ENCODE results near the gene CALHM4. TPM values are rescaled to one million over a fixed set of nuclear protein-coding genes. Genes with fewer than 3 reads are reported as not detected.

Gene CALHM4
- total RNA-seq, 1 experiment from 2014 or later, result not detected

DNA sequence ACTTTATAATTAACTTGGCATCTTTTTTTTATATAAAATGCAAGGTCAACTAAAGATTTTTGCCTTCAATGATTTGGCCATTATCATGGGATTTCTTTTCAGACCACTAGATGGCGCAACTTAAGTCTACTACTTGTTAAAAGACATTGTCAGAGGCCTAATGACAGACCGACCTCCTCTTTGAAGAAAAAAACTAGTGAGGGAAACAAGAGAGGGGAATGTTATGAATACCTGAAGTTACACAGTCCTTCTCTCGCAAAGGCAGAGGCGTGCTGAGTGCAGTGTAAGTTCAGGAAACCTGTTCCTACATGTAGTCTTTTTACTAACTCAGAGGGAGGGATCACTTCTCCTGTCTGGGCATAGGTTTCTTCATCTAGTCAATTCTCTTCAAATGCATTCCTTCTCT lies 17.3 kb upstream of the CALHM4 start:
- DNase-seq (ENCODE audit: low read depth), result peak; percentile 54

DNA sequence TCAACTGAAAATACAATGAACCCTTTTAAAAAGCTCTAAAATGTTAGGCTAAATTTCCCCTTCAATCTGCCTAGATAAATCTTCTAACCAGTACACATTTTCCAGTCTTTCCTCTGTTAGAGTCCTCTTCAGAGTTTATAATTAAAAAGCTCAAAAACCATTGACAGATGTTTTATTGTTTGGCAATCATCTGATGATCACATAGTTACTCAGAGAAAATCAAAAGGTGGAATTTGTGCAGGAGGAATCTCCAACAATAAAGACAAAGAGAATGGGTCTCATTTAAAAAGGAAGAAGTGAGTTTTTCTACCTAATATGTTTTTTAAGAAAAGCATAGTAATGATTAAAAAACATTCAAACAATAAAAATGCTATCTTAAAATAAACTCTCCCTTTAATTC lies 11.1 kb upstream of the CALHM4 start:
- no peak for DNase-seq (ENCODE audit: low read depth)

DNA sequence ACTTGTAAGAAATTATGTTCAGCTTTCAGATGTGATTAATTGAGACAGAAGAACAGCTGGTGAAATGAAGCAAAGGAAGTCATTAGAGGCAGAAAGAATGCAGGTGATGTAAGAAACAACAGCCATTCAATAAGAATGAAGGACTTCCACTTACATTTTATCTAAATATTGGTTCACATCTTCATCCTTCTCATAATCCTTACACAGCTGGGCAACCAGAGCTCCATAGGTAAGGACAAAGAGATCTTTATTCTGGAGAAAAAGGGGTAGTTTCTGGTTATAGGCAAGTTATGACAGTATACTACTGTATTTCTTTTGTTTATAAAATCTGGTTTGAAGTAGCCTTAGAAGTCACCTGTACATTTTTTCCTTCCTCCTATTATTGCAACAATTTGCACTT lies 10.4 kb upstream of the CALHM4 start:
- no peak for DNase-seq (ENCODE audit: low read depth)

DNA sequence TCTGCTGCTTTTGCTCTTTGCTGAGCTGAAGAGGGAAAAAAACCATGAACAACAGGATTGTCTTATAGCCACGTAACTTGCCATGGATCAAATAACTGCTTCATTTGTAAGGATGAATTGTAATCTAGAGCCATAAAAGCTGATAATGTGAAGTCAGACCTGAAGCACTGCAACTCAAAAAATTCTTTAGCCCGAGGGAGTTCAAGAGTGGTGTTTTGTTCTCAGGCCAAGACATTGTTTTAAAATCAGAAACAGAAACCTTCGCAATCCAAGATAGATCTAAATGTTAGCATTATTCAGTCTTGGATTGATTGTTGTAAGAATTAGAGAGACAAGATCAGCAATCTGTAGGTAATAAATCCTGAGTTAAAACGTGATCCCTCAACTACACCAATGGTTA lies 7.9 kb upstream of the CALHM4 start, which contains the start of gene TRAPPC3L:
TSS of gene TRAPPC3L (minus strand) at position 34 of the 400 bp plus-strand sequence. CDS start 170 bp downstream, outside the sequence.
- DNase-seq (ENCODE audit: low read depth), result no peak

DNA sequence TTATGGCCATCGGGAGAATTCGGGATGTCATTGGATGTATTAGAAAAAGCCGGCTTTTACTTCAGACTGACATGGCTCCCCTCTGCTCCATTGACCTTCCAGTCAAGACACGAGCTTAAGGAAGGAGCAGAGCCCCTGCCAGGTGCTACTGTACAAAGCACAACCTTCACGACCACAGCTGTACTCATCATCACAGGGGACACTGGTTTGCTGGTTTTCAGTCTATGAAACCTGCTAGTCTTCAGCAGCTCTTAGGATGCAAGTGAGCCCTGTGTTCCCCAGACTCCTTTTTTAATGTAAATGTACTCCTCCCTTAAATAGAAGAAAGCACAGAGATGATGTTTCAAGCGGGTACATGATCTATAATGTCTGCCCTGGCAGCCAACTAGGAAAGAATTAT lies 6.2 kb upstream of the CALHM4 start:
- DNase-seq (ENCODE audit: low read depth), result no peak

DNA sequence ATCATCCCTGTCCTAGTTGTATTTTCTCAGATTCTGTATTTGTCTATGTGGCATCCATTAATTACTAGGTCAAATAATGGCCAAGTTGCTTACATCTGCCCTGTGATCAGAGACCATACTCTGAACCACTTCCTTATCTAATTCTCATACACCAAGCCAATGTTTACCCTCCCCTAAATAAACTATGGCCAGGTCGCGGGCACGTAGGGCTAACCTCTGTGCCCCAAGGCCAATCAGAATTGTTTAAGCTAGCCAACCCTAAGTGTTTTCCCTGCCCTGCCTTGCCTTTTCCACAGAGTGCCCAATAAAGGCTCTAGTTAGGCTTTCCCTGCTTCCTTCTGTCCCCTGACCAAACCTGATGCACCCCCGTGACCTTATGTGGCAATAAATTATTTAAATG lies 2.8 kb upstream of the CALHM4 start:
- DNase-seq (ENCODE audit: low read depth), result no peak

DNA sequence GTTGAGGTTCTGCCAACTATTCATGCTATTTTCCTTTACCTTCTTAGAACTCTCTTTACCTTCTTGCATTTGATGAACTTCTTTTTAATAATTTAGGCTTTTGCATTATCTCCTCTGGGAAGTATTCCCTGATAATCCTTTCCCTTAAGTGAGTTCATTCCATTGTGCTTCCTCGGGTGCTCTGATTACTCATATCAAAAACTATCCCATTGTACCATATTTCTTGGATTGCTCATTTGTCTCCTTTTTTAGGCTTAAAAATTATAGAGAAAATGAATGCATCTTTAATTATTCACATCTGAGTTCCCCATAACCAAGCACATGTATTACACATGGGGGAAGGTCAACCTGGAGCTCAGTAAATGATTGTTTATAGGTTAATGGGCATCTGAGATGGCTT lies 2.5 kb downstream of the CALHM4 start:
- DNase-seq (ENCODE audit: low read depth), result peak; percentile 72

DNA sequence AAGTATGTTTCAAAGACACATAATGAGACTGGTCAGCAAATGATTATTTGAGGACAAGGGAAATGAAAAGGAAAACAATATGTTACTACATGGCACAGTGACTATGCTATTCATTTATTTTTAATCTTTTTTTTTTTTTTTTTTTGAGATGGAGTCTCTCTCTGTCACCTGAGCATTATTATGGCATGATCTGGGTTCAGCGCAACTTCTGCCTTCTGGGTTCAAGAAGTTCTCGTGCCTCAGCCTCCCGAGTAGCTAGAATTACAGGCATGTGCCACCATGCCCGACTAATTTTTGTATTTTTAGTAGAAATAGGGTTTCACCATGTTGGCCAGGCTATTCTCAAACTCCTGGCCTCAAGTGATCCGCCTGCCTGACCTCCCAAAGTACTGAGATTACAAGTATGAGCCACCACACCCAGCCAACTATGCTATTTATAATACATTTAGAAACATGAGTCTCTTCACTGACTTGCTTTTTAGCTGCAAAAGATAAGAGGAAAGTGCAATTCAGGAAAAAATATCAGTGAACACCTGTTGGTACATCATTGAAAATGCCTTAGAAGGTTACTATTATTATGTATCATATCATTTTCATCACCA lies 3.4 kb downstream of the CALHM4 start:
- DNase-seq (ENCODE audit: low read depth), result no peak

DNA sequence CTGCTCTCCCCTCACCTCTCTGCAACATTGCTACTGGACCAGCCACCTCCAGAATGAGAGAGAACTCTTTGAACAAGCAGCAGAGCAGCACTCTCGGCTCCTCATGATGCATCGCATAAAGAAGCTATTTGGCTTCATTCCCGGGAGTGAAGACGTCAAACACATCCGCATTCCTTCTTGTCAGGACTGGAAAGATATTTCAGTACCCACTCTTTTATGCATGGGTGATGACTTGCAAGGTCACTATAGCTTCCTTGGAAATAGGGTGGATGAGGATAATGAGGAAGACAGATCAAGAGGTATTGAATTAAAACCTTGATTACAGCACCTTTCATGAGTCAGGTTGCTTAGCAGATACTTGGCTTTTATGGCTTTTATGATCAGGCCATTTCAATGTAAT lies 4.3 kb downstream of the CALHM4 start:
- peak; percentile 92 for DNase-seq (ENCODE audit: low read depth)

DNA sequence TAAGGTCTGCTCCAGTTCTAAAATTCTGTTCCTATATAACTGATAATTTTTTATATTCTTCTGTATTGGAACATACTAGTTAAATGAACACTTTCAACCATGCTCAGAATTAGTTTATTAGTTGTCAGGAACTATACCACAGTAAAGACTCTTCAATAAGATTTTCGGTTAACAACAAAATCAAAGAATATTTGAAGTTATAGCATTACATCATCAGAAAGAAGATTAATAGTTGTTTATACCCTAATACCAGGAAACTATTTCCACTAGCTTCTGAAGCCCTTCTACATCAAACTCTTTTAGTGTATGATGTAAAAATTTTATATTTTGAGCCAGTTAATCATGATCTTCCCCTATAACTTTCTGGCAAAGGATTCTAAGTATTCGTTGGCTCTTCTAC lies 6.6 kb downstream of the CALHM4 start:
- DNase-seq (ENCODE audit: low read depth), result no peak

DNA sequence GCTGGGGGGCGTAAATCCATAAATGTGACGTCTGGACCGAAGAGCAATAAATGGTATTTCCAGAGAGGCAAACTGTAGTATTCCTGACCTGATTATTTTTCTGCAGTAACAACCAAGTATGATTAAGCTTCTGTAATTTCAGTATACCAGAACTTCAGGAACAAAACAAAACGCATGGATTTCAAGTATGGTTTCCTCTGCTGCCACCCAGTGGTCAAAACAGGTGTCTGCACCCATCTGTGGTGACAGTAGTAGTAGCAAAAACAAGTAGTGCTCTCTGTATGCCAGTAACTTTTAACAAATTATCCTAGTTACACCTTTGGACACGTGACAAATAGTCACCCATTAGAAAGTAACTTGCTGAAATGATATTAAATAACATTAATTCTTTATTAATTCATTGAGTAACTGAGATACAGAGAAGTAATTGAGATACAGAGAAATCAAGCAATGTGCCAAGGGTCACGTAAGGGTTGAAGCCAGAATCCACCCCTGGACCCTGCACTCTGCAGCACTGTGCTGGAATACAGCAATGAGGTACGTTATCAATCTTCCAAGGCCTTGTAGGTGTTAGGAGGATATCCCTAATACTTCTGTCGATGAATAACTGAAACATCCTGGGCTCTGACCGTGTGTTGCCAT lies 7.9 kb downstream of the CALHM4 start:
- peak; percentile 71 for DNase-seq (ENCODE audit: low read depth)

DNA sequence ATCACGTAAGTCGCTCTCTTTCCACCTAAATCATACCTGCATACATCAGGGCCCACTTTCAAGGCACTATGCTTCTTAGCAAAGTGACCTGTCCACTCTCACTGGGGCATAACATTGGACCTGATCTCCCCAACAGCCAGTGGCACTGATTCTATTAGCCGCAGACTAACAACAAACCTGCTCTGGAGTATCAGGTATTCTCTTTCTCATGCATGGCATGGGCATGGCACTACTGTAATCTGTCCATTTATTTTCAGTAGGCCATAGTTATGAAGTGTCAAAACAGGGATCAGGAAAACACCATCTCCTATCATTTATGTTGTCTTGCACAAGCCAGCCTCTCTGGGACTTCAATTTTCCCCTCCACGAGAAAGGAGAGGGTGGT lies 8.5 kb downstream of the CALHM4 start:
- DNase-seq (ENCODE audit: low read depth), result no peak

DNA sequence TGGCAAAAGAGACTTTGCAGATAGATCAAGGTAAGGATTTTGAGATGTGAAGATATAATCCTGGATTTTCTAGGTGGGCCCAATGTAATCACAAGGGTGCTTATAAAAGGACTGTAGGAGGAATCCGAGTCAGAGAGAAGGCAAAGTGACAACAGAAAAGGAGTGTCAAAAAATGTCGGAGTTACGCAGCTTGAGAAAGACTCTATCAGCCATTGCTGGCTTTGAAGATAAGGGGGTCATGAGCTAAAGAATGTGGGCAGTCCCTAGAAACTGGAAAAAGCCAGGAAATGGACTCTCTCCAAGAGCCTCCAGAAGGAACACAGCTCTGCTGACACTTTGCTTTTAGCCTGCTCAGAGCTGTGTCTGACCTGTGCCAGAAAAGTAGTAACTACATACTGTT lies 9.1 kb downstream of the CALHM4 start:
- no peak for DNase-seq (ENCODE audit: low read depth)

DNA sequence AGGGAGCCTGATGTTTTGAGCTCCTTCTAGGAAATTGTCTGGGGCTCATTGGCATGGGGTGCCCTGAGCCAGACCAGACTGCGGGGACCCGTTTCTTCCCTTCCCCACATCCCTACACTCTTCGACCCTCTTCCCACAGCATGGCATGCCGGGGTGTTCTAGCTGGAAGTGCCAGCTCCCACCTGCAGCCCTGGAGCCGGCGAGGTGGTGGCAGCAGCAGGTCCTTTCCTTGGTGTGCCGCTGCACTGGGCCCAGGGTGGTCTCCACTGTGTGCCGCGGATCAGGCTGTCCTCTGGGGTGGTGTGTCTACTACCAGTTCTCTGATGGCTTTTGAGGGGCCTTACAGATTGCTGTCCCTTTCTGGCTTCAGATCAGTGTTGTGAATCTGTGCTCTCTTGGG lies 10.3 kb downstream of the CALHM4 start:
- no peak for DNase-seq (ENCODE audit: low read depth)

DNA sequence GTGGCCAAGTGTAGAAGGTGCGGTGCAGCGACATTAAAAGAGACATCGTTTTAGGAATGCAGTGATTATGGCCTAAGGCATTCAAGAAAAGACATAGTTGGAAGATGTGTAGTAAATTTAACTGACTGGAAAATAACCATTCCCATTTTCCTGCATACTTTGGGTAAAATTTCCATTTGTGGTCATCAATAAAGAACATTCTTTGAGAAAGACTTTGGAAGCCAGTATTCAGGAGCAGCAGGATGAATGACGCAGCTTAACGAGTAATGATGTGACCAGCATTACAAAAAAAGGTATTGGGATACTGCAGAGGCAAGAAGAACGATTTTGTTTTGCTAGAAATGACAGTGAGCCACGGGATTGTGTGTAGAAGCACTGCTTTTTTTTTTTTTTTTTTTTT lies 10.8 kb downstream of the CALHM4 start:
- no peak for DNase-seq (ENCODE audit: low read depth)

DNA sequence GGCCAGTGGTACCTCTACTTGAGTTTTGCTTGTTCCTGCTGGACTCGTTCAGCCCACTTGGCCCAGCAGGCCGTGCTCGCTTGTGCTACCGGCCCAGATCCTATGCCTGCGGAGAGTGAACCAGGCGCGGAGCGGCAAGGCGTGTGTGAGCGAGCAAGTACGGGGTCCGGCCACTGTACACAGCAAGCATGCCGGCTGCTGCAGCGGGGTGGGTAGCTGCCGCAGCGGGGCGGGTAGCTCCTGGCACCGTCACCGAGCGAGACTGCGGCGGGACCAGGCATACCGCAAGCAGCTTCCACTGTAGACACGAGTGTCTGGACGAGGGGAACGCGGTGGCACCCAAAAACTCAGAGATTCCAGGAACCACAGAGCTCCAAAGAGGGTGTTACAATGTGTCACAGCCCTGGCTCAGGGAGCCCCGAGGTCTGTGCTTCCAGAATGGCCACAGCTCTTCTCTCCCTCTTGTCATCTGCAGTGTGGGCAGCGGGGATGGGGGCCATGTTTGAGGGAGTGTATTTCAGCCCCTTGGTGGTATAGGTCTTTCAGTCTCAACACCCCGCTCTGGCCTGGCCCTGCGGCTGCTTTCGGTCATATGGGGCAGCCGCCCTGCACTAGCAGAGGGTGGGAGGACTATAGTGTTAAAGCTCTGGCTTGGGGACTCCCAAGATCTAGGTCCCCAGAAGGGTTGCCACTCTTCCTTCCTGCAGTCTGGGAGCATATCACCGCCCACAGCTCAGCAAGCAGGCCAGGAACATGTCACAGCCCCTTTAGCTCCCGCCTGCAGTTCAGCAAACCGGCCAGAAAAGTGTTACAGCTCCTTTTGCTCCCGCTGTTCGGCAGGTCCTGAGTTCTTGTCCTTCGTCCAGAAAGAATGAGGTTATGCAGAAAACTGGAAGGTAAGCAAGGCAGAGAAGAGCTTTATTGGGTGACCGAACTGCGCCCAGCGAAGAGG lies 11.6 kb downstream of the CALHM4 start:
- DNase-seq (ENCODE audit: low read depth), result no peak

DNA sequence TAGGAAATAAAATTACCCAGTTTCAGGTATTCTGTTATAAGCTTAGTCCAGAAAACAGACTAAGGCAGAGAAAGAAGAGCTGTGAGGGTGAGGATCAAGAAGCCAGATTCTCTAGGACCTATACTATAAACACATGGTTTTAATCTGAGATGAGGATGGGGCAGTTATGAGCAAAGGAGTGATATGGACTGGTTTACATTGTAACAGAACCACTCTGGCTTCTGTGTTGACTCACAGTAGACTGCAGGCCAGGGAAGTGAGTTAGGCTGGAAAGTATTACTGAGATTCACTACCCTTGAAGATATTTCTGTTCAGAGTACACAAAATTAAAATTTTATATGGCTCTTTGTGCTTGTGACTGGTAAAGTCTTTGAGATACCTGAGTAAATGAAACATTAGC lies 14.6 kb downstream of the CALHM4 start:
- DNase-seq (ENCODE audit: low read depth), result no peak

DNA sequence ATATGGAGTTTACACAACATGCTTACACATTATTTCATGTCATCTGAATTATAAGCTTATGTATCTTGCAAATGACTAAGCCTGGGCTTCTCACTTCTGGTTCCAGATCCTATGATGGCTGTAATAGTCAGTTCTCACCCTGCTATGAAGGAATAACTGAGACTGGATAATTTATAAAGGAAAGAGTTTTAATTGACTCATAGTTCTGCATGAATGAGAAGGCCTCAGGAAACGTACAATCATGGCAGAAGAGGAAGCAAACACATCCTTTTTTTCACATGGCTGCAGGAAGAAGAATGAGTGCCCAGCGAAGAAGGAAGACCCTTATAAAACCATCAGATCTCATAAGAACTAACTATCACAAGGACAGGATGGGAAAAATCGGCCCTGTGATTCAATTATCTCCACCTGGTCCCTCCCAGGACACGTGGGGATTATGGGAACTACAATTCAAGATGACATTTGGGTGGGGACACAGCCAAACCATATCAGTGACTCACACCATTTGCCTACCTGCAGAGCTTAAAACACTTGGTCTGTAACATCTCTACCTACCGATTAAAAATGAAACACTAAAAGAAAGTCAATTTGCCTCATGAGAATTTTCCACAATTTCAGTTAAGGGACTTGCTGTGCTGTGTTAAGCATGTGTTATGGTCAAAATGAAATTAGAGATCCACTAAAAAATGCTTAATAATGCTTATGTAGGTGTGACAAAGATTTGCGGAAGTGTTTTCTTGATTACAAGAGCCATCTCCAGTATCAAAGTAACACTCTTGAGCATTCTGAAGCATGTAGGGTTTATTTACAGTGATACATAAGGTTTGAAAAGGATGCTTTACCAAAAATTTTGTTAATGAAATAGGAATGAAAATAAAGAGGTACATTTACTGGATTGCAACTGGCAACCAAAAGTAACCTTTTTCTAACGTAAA lies 15.5 kb downstream of the CALHM4 start:
- no peak for DNase-seq (ENCODE audit: low read depth)

DNA sequence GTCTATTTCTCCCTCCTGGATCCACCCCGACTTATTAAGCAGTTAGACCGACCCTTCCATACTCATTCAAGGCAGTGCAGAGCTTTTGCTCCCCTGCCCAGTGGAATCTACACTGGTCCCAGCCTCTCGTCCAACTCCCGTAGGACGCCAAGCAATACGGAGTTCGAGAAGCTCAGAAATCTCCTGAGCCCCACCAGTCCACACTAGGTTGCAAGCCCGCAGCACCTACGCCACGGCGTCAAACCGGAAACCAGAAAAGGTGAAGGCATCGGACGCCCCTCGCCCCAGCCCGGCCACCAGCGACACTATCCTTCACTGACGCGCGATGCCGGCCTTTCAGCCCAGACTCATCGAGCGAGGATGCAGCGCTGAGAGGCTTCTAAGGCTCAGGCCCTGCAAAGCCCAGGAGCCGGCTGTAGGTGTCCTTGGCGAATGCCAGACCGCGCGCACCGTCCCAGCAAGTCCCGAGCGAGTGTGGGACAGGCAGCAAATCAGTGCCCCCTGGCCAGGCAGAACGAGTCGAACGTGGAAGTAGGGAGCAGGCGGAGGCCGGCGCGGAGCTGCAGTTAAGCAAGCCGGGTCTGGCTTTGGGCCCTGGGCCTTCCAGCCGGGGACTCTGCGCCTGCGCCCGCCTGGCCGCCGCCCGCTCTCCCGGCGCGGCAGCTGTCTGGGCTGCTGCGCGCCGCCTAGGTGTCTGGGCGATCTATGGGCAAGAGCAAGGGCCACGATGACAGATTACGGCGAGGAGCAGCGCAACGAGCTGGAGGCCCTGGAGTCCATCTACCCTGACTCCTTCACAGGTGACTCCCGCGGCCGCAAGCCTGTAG lies 17.5 kb downstream of the CALHM4 start, which contains the start of gene RWDD1:
TSS of gene RWDD1 (plus strand) at position 649 of the 827 bp plus-strand sequence. CDS start at position 728, 79 bp downstream.
- DNase-seq (ENCODE audit: low read depth), result peak; percentile 99

DNA sequence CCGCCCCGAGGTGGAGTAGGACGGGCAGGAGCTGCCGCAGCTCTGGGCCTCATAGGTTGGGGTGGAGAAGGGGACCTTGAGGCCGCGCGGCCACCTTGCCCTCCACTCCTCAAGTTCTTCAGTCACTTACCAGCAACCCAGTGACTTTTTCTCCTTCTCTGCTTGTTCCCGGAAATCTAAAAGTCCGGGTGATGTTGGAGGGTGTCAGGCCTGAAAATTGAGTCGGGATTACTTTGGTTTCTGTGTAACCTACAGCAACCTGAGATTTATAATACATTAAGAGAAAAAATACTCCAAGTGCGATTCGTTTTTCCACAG lies 18.1 kb downstream of the CALHM4 start:
- no peak for DNase-seq (ENCODE audit: low read depth)
